Right lobe of liver (tissue), 4 donors: ENCODE measurements around the gene BCLAF1.

ENCODE experiments used
- CTCF ChIP-seq, 4 donors: fragments of 200-600 bp in 3 of 4; fragments of 450-650 bp in 1 of 4; IDR thresholded peaks; one replicate each; pipeline versions ENCODE4 v1.5.1 to v1.8.0; 2016 to 2022; ENCODE audit warnings: antibody characterized with exemption in 4 of 4, mild to moderate bottlenecking in 2 of 4
- POLR2A ChIP-seq: fragments of 450-650 bp; IDR thresholded peaks from one replicate; pipeline ENCODE4 v1.6.1; 2017; ENCODE audit warnings: antibody characterized with exemption, mild to moderate bottlenecking
- donor health status: DM: no; HTN: no; CAD: no.
- donor health status: DM: no; HTN: no; CAD: no.
- donor health status: DM: no; HTN: yes; CAD: no.

GRCh38 chr6:136236466-136237293 is 53.0 kb downstream of the BCLAF1 start:
- TF ChIP-seq CTCF (IDR thresholded peaks at IDR 0.05) (no peak), POLR2A (no peak)
